SK-N-SH (cell line): ENCODE measurements around the gene RAB24. TPM values are rescaled to one million over a fixed set of nuclear protein-coding genes. Genes with fewer than 3 reads are reported as not detected.

Experiments used
- CTCF ChIA-PET: fragments of 300-600, 350-600 bp; formaldehyde crosslinking; extraction: SDS; loops from one replicate; lab custom pipeline; 2021; lab: Yijun Ruan, JAX
- POLR2A ChIA-PET: fragments of 350-600 bp; sonication (Branson Sonifier 250); formaldehyde crosslinking; extraction: SDS; loops from one replicate; lab custom pipeline; 2020; ENCODE audit warnings: antibody characterized with exemption, inconsistent platforms; lab: Yijun Ruan, JAX
- DNase-seq: peaks from one replicate; pipeline ENCODE4 v3.0.0; 2012
- H2AFZ ChIP-seq: fragments of 200-600 bp; sonication (generic); 2 replicates; pipeline ENCODE4 v1.8.1; 2016; ENCODE audit warnings: antibody characterized with exemption, mild to moderate bottlenecking, low read depth
- H3F3A ChIP-seq: fragments of 200-600 bp; sonication (generic); replicated peaks from 2 replicates; pipeline ENCODE3; 2016; ENCODE audit warnings: antibody characterized with exemption, mild to moderate bottlenecking; ENCODE audit not compliant: insufficient read depth
- H3K27ac ChIP-seq, 2 experiments: fragments of 200-500 bp in 1 of 2; fragments of 200-600 bp in 1 of 2; sonication (Bioruptor generic) in 1 of 2; sonication (generic), shearing (Covaris generic) in 1 of 2; 2 replicates each; pipeline versions ENCODE4 v1.5.1 to v1.6.1; 2014 to 2016; ENCODE audit warnings: low read depth in 2 of 2, inconsistent platforms in 1 of 2, low read length in 1 of 2, mild to moderate bottlenecking in 1 of 2, mixed read lengths in 1 of 2
- H3K27me3 ChIP-seq: fragments of 200-600 bp; sonication (generic), shearing (Covaris generic); 2 replicates; pipeline ENCODE4 v1.6.1; 2016; ENCODE audit warnings: mixed run types; ENCODE audit not compliant: insufficient read depth
- H3K36me3 ChIP-seq, 2 experiments: fragments of 200-500 bp in 1 of 2; fragments of 200-600 bp in 1 of 2; sonication (Bioruptor generic) in 1 of 2; sonication (generic) in 1 of 2; replicated peaks in 1 of 2; 2 replicates each; pipeline versions ENCODE3 to v1.5.1; 2014 to 2016; ENCODE audit warnings: low read length in 1 of 2, mild to moderate bottlenecking in 1 of 2; ENCODE audit not compliant: insufficient read depth in 2 of 2, control insufficient read depth in 1 of 2
- H3K4me1 ChIP-seq, 2 experiments: fragments of 200-500 bp in 1 of 2; fragments of 200-600 bp in 1 of 2; sonication (Bioruptor generic) in 1 of 2; sonication (generic), shearing (Covaris generic) in 1 of 2; 2 replicates each; pipeline versions ENCODE4 v1.5.1 to v1.6.1; 2014 to 2016; ENCODE audit warnings: low read depth in 1 of 2, low read length in 1 of 2, mixed run types in 1 of 2; ENCODE audit not compliant: insufficient read depth in 2 of 2, control insufficient read depth in 1 of 2
- H3K4me2 ChIP-seq: fragments of 200-600 bp; sonication (generic), shearing (Covaris generic); 2 replicates; pipeline ENCODE4 v1.6.1; 2017; ENCODE audit warnings: mixed run types
- H3K4me3 ChIP-seq, 2 experiments: fragments of 200-500 bp in 1 of 2; fragments of 200-600 bp in 1 of 2; sonication (Bioruptor generic) in 1 of 2; sonication (generic), shearing (Covaris generic) in 1 of 2; 2 replicates each; pipeline versions ENCODE4 v1.5.1 to v1.8.1; 2014 to 2016; ENCODE audit warnings: low read depth in 2 of 2, inconsistent platforms in 1 of 2, low read length in 1 of 2, mild to moderate bottlenecking in 1 of 2, mixed read lengths in 1 of 2, moderate library complexity in 1 of 2
- H3K79me2 ChIP-seq: fragments of 200-600 bp; sonication (generic); 2 replicates; pipeline ENCODE4 v1.8.1; 2017; ENCODE audit warnings: mild to moderate bottlenecking; ENCODE audit not compliant: insufficient read depth
- H3K9ac ChIP-seq: fragments of 200-600 bp; sonication (generic); 2 replicates; pipeline ENCODE4 v1.6.1; 2017; ENCODE audit warnings: mixed run types
- H3K9me2 ChIP-seq: fragments of 200-600 bp; sonication (generic); 2 replicates; pipeline ENCODE4 v1.6.1; 2017; ENCODE audit warnings: mixed run types
- H3K9me3 ChIP-seq: fragments of 200-600 bp; sonication (generic); 2 replicates; pipeline ENCODE4 v1.6.1; 2017; ENCODE audit warnings: mixed run types, mild to moderate bottlenecking, moderate library complexity
- H4K20me1 ChIP-seq: fragments of 200-600 bp; sonication (generic); 2 replicates; pipeline ENCODE4 v1.6.1; 2017; ENCODE audit warnings: mild to moderate bottlenecking, mixed run types; ENCODE audit not compliant: insufficient read depth
- CHD2 ChIP-seq: fragments of 150-350 bp; IDR thresholded peaks from 2 replicates; pipeline ENCODE4 v1.6.1; 2018; ENCODE audit warnings: low read length; ENCODE audit not compliant: partially characterized antibody
- CTCF ChIP-seq: fragments of 200-600 bp; sonication (generic); IDR thresholded peaks from 2 replicates; pipeline ENCODE4 v1.6.1; 2017; ENCODE audit warnings: antibody characterized with exemption, mild to moderate bottlenecking, moderate library complexity
- EZH2phosphoT487 ChIP-seq: fragments of 200-600 bp; sonication (generic); IDR thresholded peaks from 2 replicates; pipeline ENCODE4 v1.6.1; 2017; ENCODE audit warnings: low read depth, mixed run types, mild to moderate bottlenecking, antibody characterized with exemption, moderate library complexity, borderline replicate concordance
- GABPA ChIP-seq: IDR thresholded peaks from 2 replicates; pipeline ENCODE4 v1.4.0; 2012; ENCODE audit warnings: low read depth, mild to moderate bottlenecking
- IRF3 ChIP-seq: fragments of 150-350 bp; IDR thresholded peaks from 2 replicates; pipeline ENCODE4 v1.6.1; 2016; ENCODE audit warnings: mild to moderate bottlenecking, low read depth, low read length
- JUND ChIP-seq: IDR thresholded peaks from 2 replicates; pipeline ENCODE4 v1.4.0; 2012
- MAX ChIP-seq: IDR thresholded peaks from 2 replicates; pipeline ENCODE4 v1.4.0; 2012; ENCODE audit warnings: low read depth
- PBX3 ChIP-seq: IDR thresholded peaks from 2 replicates; pipeline ENCODE4; 2012
- POLR2AphosphoS5 ChIP-seq: IDR thresholded peaks from 2 replicates; pipeline ENCODE4 v1.6.1; 2012; ENCODE audit warnings: low read depth, low read length
- RAD21 ChIP-seq: IDR thresholded peaks from 2 replicates; pipeline ENCODE4 v1.6.1; 2012; ENCODE audit warnings: mild to moderate bottlenecking, low read length
- RCOR1 ChIP-seq: fragments of 150-350 bp; IDR thresholded peaks from 2 replicates; pipeline ENCODE4 v1.6.1; 2017; ENCODE audit warnings: antibody characterized with exemption, low read length
- REST ChIP-seq: IDR thresholded peaks from 2 replicates; pipeline ENCODE4 v1.6.1; 2012; ENCODE audit warnings: mild to moderate bottlenecking, low read depth, low read length, moderate library complexity
- RFX5 ChIP-seq: IDR thresholded peaks from 2 replicates; pipeline ENCODE4 v1.6.1; 2012; ENCODE audit warnings: mild to moderate bottlenecking, improper control_type of control experiment, low read length
- RXRA ChIP-seq: IDR thresholded peaks from 2 replicates; pipeline ENCODE4 v1.4.0; 2012; ENCODE audit warnings: low read depth, mild to moderate bottlenecking, borderline replicate concordance
- SIN3A ChIP-seq: IDR thresholded peaks from 2 replicates; pipeline ENCODE4 v1.6.1; 2012; ENCODE audit warnings: low read depth, mild to moderate bottlenecking, low read length, moderate library complexity, borderline replicate concordance
- TEAD4 ChIP-seq: IDR thresholded peaks from 2 replicates; pipeline ENCODE4 v1.4.0; 2012; ENCODE audit warnings: mild to moderate bottlenecking, borderline replicate concordance; ENCODE audit not compliant: insufficient read depth
- USF1 ChIP-seq: IDR thresholded peaks from 2 replicates; pipeline ENCODE4 v1.4.0; 2012; ENCODE audit warnings: low read depth, borderline replicate concordance
- ZBTB33 ChIP-seq: IDR thresholded peaks from 2 replicates; pipeline ENCODE4 v1.4.0; 2012; ENCODE audit warnings: low read depth, borderline replicate concordance
- WGBS: methylation state at CpG from one replicate; pipeline ENCODE4 v1.1.6; 2017; ENCODE audit warnings: low lambda C conversion rate; 5-methylcytosine and 5-hydroxymethylcytosine counted together
- polyA plus RNA-seq, 3 experiments: library from polyadenylated mRNA; depleted of rRNA; stranded (reverse); fragments of >200 nt; gene quantifications; 2 replicates each; pipeline ENCODE4 v1.2.3, GENCODE V29; 2012

RAB24 gene
- polyA plus RNA-seq, 1 of the 3 experiments (the other 2 are of a cell fraction), result 101 TPM

GRCh38 chr5:177307544-177308363, 4.2 kb upstream of the RAB24 start:
- Histone ChIP-seq H4K20me1 (peaks cover 36% of the 10 kb centered on the region), H3K4me3 (no peak overlapping the region), H3K4me2 (no peak overlapping the region), H3K9ac (no peak overlapping the region), H2AFZ (no peak overlapping the region), H3K4me1 (peaks cover 4 to 35% of the 10 kb centered on the region in 2 experiments; a peak in 1 of 4 replicates), H3K9me3 (no peaks in the 10 kb centered on the region), H3K36me3 (peaks cover 19 to 24% of the 10 kb centered on the region in 2 experiments), H3K27ac (no peak overlapping the region), H3K79me2 (peaks cover 88% of the 10 kb centered on the region), H3K27me3 (no peaks in the 10 kb centered on the region), H3K9me2 (no peaks in the 10 kb centered on the region), H3F3A (peaks cover 22% of the 10 kb centered on the region)
- CTCF ChIA-PET, result interaction anchor here (0.9 to 4.3 kb wide), 8 partner anchors 11 to 194 kb away, joined by 3 to 39 read pairs (median 12); no protein-coding TSS in a partner anchor
- WGBS, result 94% methylated on average over 10 of the region's 43 CpGs
- DNase-seq, result no peak
- TF ChIP-seq PBX3, result no peak
- TF ChIP-seq CTCF, result no peak
- TF ChIP-seq USF1, result no peak
- TF ChIP-seq JUND, result no peak
- no peak for TF ChIP-seq RCOR1
- no peak for TF ChIP-seq MAX
- no peak for TF ChIP-seq SIN3A
- no peak for TF ChIP-seq EZH2phosphoT487
- no peak for TF ChIP-seq REST
- TF ChIP-seq ZBTB33, result no peak
- TF ChIP-seq GABPA, result no peak
- no peak for TF ChIP-seq RFX5
- TF ChIP-seq POLR2AphosphoS5, result no peak
- TF ChIP-seq IRF3, result no peak
- TF ChIP-seq CHD2, result no peak
- TF ChIP-seq TEAD4, result no peak
- no peak for TF ChIP-seq RAD21
- no peak for TF ChIP-seq RXRA
- POLR2A ChIA-PET, result interaction anchor here (0.9 to 1.0 kb wide), 2 partner anchors 44 to 59 kb away, joined by 3 read pairs; partner anchors contain the start of gene LMAN2
